Measurements from ENCODE around the gene VWA7. TPM values are rescaled to one million over a fixed set of nuclear protein-coding genes. Genes with fewer than 3 reads are reported as not detected.

Gene VWA7
- total RNA-seq, 1 donor from 2014 or later: 0.58 TPM

- DNase-seq (ENCODE audit: extremely low read depth, low read depth, low spot score): no peak
Observed at GRCh38 chr6:31778999-31779885, 2.1 kb upstream of the VWA7 start.

GRCh38 chr6:31778193-31778592 lies 1.1 kb upstream of the VWA7 start:
- no peak for DNase-seq (ENCODE audit: extremely low read depth, low read depth, low spot score)

- DNase-seq (ENCODE audit: extremely low read depth, low read depth, low spot score): no peak
Observed at GRCh38 chr6:31777667-31778050, 531 bp upstream of the VWA7 start.

GRCh38 chr6:31776485-31776988 lies 591 bp downstream of the VWA7 start:
- no peak for DNase-seq (ENCODE audit: extremely low read depth, low read depth, low spot score)

- DNase-seq (ENCODE audit: extremely low read depth, low read depth, low spot score): no peak
Observed at GRCh38 chr6:31775633-31776484, 1.3 kb downstream of the VWA7 start.

GRCh38 chr6:31775184-31775583 lies 1.9 kb downstream of the VWA7 start:
- DNase-seq (ENCODE audit: extremely low read depth, low read depth, low spot score): no peak

- DNase-seq (ENCODE audit: extremely low read depth, low read depth, low spot score): no peak
Observed at GRCh38 chr6:31771992-31772358, 5.2 kb downstream of the VWA7 start.

- DNase-seq (ENCODE audit: extremely low read depth, low read depth, low spot score): no peak
Observed at GRCh38 chr6:31770860-31771259, 6.3 kb downstream of the VWA7 start.

GRCh38 chr6:31769684-31770371 lies 7.3 kb downstream of the VWA7 start:
- DNase-seq (ENCODE audit: extremely low read depth, low read depth, low spot score): no peak

- no peak for DNase-seq (ENCODE audit: extremely low read depth, low read depth, low spot score)
Observed at GRCh38 chr6:31768363-31769257, 8.5 kb downstream of the VWA7 start.

- DNase-seq (ENCODE audit: extremely low read depth, low read depth, low spot score): no peak
Observed at GRCh38 chr6:31767096-31767645, 10.0 kb downstream of the VWA7 start.

GRCh38 chr6:31765910-31766794 lies 11.0 kb downstream of the VWA7 start:
- DNase-seq (ENCODE audit: extremely low read depth, low read depth, low spot score): no peak

- no peak for DNase-seq (ENCODE audit: extremely low read depth, low read depth, low spot score)
Observed at GRCh38 chr6:31765559-31765909, 11.6 kb downstream of the VWA7 start.

- DNase-seq (ENCODE audit: extremely low read depth, low read depth, low spot score): no peak
Observed at GRCh38 chr6:31764198-31764597, 12.9 kb downstream of the VWA7 start.

- DNase-seq (ENCODE audit: extremely low read depth, low read depth, low spot score): no peak
Observed at GRCh38 chr6:31763619-31763940, 13.5 kb downstream of the VWA7 start.

- DNase-seq (ENCODE audit: extremely low read depth, low read depth, low spot score): no peak
Observed at GRCh38 chr6:31762878-31763618, 14.1 kb downstream of the VWA7 start.

- DNase-seq (ENCODE audit: extremely low read depth, low read depth, low spot score): no peak
Observed at GRCh38 chr6:31762356-31762755, 14.8 kb downstream of the VWA7 start, which contains the start of gene SAPCD1. SAPCD1 (plus strand) TSS chr6:31762656; CDS start chr6:31763055, 399 bp downstream.

- DNase-seq (ENCODE audit: extremely low read depth, low read depth, low spot score): no peak
Observed at GRCh38 chr6:31761343-31761742, 15.8 kb downstream of the VWA7 start.

All from glomerular endothelial cell (primary cell).